Jurkat, Clone E6-1 (cell line): ENCODE data around the gene BHLHA9.
"Not testable (repeated sequence)": the region's sequence is repeated elsewhere in the genome, so short reads cannot be mapped to it uniquely, and the experiment has no call there.

ENCODE experiments used
- DNase-seq: peaks from one replicate; pipeline ENCODE4 v3.0.0-alpha.2; 2011; ENCODE audit warnings: low read depth, low spot score
- H3K4me3 ChIP-seq: 2 replicates; pipeline ENCODE4 v1.5.1; 2011; ENCODE audit warnings: mild to moderate bottlenecking, low read length, control low read depth, moderate library complexity

BHLHA9 gene

DNA sequence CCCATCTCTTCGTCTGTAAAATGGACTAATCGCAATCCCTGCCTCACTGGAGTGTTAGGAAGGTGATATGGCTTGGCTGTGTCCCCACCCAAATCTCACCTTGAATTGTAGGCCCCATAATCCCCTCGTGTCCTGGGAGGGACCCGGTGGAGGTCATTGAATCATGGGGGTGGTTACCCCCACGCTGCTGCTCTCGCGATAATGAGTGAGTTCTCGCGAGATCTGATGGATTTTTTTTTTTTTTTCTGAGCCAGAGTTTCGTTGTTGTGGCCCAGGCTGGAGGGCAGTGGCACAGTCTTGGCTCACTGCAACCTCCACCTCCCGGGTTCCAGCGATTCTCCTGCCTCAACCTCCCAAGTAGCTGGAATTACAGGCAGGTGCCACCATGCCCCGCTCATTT is 20.4 kb downstream of the BHLHA9 start:
- no peak for DNase-seq
- no peak overlapping the region for H3K4me3 ChIP-seq

- peak overlapping the region; percentile 15 for H3K4me3 ChIP-seq
- DNase-seq, result peak; percentile 99
Measured at GRCh38 chr17:1294157-1294717, 24.0 kb downstream of the BHLHA9 start.

GRCh38 chr17:1298606-1299005 is 28.4 kb downstream of the BHLHA9 start:
- no peak overlapping the region for H3K4me3 ChIP-seq
- DNase-seq, result no peak

- no peak for DNase-seq
- H3K4me3 ChIP-seq, result no peak overlapping the region
Measured at GRCh38 chr17:1299552-1300370, 29.5 kb downstream of the BHLHA9 start.

GRCh38 chr17:1300371-1300905 is 30.2 kb downstream of the BHLHA9 start:
- H3K4me3 ChIP-seq, result no peak overlapping the region
- no peak for DNase-seq

- no peak for DNase-seq
Measured at GRCh38 chr17:1301546-1301945, 31.3 kb downstream of the BHLHA9 start.

DNA sequence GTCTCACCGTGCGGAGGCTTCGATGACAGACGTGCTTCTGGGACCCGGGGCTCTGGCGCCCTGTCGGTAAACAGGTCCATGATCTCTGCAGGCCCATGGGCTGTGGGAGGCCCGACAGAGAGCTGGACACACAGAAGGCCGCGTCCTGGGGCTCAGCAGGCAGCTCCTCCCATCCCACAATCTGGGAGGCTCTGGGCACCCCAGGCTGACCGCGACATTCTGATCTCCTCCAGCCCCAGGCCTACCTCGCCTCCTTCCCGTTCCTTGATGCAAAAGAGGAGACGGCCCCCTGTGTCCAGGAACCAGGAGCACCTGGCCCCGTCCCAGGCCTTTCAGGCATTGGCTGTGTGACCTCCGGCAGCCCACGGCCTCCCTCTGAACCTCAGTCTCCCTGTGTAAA is 32.5 kb downstream of the BHLHA9 start:
- DNase-seq, result no peak
- H3K4me3 ChIP-seq, result no peak overlapping the region

More at GRCh38 chr17:1301546-1301945, 31.3 kb downstream of the BHLHA9 start:
- H3K4me3 ChIP-seq, result no peak overlapping the region

DNA sequence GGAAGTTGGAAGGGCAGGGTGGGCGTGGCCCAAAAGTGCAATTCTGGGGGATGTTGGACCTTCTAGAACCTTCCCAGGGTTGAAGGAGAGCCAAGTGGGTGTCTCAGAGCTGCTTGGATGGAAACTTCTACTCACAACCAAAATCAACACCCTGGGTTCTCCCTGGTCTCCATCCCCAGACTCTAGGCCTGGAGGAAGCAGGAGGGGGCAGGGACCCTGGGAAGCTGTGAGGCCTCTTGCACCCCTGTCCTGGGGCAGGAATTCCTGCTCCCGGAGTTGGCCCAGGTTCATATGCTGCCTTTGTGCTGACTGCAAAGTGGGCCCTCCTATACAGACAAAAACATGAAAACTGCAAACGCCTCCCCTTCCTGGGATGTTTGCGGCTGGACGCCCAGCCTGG is 34.3 kb downstream of the BHLHA9 start:
- no peak for DNase-seq
- H3K4me3 ChIP-seq, result no peak overlapping the region

DNA sequence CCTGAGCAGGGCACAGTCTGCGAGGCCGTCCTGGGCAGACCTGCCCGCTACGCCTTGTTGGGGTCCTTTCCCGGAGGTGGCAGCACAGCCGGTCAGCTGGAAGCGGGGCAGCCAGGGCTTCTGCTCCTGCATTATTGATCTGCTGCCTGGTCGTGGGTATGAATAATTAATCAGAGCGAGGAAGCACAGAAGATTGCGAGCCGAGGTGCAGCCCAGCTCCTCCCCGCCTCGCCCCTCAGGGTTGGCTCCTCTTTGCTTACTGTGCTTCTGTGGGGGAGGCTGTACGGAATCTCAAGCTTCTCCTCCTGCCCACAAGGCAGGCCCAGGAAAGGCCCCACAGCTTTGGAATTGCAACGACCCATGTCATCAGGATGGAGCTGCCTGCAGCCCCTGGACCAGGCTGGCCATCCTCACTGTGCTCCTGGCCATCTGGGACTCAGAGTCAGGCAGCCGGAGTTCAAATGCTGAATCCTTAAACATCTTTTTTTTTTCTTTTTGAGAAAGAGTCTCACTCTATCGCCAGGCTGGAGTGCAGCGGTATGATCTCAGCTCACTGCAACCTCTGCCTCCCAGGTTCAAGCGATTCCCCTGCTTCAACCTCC is 34.8 kb downstream of the BHLHA9 start:
- no peak for DNase-seq
- H3K4me3 ChIP-seq, result no peak overlapping the region

DNA sequence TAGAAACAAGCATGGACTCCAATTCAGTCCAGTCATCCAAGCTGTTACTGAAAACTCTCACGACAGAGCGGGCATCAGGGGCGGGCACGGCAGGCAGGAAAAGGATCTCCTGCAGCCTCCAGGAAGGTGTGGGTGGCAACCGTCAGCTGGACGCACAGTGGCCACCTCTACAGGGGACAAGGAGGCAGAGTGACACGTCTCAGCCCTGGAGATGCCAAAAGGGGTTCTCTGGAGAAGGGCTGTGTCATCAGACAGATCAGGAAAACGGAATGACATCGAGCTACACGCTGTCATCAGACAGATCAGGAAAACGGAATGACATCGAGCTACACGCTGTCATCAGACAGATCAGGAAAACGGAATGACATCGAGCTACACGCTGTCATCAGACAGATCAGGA is 37.6 kb downstream of the BHLHA9 start:
- not testable (repeated sequence) for DNase-seq, H3K4me3 ChIP-seq

DNA sequence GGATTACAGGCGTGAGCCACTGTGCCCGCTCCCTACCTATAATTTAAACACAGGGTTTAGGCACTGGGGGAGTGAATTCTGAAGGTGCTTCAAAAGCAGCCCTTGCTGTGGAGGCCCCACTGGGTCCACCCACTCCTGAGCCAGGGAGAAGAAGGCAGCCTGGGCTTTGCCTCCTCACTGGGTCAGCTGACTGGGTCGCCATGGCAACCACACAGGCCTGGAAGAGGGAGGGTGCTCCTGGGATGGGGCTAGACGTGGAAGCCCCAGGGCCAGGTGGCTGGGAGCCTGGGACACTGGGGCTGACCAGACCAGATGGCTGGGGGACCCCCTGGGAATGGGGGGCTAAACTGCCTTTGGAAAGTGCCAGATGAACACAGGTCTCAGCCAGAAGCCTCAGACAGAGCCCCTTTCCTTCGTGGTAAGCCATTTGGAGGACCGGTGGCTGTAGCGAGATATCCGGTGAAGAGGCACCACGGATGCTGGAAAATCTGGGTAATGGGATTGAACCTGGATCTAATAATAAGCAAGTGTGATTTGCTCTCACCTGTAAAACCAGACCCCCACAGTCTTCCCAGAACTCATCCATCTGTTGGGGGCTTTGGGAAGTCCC is 42.1 kb downstream of the BHLHA9 start:
- H3K4me3 ChIP-seq, result no peak overlapping the region
- no peak for DNase-seq

DNA sequence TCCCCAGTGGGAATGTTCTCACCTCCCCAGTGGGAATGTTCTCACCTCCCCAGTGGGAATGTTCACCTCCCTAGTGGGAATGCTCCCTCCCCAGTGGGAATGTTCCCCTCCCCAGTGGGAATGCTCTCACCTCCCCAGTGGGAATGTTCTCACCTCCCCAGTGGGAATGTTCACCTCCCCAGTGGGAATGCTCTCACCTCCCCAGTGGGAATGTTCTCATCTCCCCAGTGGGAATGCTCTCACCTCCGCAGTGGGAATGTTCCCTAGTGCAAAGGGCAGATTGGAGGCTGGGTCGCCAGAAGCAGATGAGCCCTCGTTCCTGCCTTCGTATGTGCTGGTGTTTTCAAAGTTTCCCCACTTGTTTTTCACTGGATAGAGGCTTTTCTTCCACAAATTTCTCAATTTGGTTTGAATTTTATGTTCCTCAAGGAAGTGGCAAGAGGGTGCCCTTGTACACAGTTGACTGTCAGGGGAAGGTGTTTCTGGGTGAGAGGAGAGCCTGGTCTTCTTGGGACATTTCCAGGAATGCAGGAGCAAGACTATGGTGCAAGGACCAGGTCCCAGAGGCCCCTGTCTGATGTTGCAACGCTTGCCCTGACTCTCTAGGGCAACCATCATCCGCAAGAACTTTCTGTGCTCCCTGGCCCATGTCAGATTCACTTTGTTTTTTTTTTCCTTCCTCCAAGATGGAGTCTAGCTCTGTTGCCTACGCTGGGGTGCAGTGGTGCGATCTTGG is 43.2 kb downstream of the BHLHA9 start:
- H3K4me3 ChIP-seq, result no peak overlapping the region
- no peak for DNase-seq

GRCh38 chr17:1315409-1315808 is 45.2 kb downstream of the BHLHA9 start:
- no peak for DNase-seq

GRCh38 chr17:1315891-1316403 is 45.7 kb downstream of the BHLHA9 start:
- H3K4me3 ChIP-seq, result no peak overlapping the region
- DNase-seq, result no peak

More at GRCh38 chr17:1315409-1315808, 45.2 kb downstream of the BHLHA9 start:
- no peak overlapping the region for H3K4me3 ChIP-seq
